Liver (tissue), 9 donors: ENCODE results near the gene PCNT. TPM values are rescaled to one million over a fixed set of nuclear protein-coding genes. Genes with fewer than 3 reads are reported as not detected.

Experiments used
- DNase-seq: peaks from one replicate; pipeline ENCODE4 v3.0.0-alpha.2; 2017; ENCODE audit warnings: low spot score
- H3K27ac ChIP-seq, 2 donors: one replicate each; pipeline ENCODE4 v1.7.0; 2013; ENCODE audit warnings: inconsistent platforms in 2 of 2, low read length in 2 of 2, control low read depth in 1 of 2, low read depth in 1 of 2, mild to moderate bottlenecking in 1 of 2
- H3K27me3 ChIP-seq, 4 donors: one replicate each; pipeline versions ENCODE4 v1.6.1 to v1.7.0; 2013; ENCODE audit warnings: low read length in 3 of 4, inconsistent platforms in 1 of 4, mild to moderate bottlenecking in 1 of 4, moderate library complexity in 1 of 4; ENCODE audit not compliant: control insufficient read depth in 4 of 4, insufficient read depth in 4 of 4
- H3K36me3 ChIP-seq, 4 donors: one replicate each; pipeline versions ENCODE4 v1.6.1 to v1.7.0; 2013; ENCODE audit warnings: low read length in 3 of 4, mild to moderate bottlenecking in 3 of 4, low read depth in 1 of 4, moderate library complexity in 1 of 4; ENCODE audit not compliant: control insufficient read depth in 4 of 4, insufficient read depth in 3 of 4
- H3K4me1 ChIP-seq, 4 donors: one replicate each; pipeline versions ENCODE4 v1.6.1 to v1.7.0; 2013; ENCODE audit warnings: low read length in 3 of 4, mild to moderate bottlenecking in 3 of 4, moderate library complexity in 1 of 4; ENCODE audit not compliant: control insufficient read depth in 4 of 4, insufficient read depth in 4 of 4
- H3K4me3 ChIP-seq, 3 donors: one replicate each; pipeline versions ENCODE4 v1.6.1 to v1.7.0; 2013; ENCODE audit warnings: low read length in 3 of 3, control low read depth in 1 of 3, low read depth in 1 of 3, mild to moderate bottlenecking in 1 of 3
- H3K9ac ChIP-seq, 2 donors: one replicate each; pipeline ENCODE4 v1.7.0; 2013; ENCODE audit warnings: low read length in 2 of 2, mild to moderate bottlenecking in 2 of 2, moderate library complexity in 2 of 2, control low read depth in 1 of 2, low read depth in 1 of 2
- H3K9me3 ChIP-seq, 4 donors: one replicate each; pipeline versions ENCODE4 v1.6.1 to v1.7.0; 2013; ENCODE audit warnings: low read length in 3 of 4; ENCODE audit not compliant: control insufficient read depth in 4 of 4
- ATF3 ChIP-seq: IDR thresholded peaks from 2 replicates; pipeline ENCODE4 v1.6.1; 2016; ENCODE audit warnings: antibody characterized with exemption
- EGR1 ChIP-seq, 2 donors: IDR thresholded peaks; 2 replicates each; pipeline ENCODE4 v1.6.1; 2016 to 2018; ENCODE audit warnings: antibody characterized with exemption in 2 of 2, low read depth in 2 of 2
- FOXA1 ChIP-seq: IDR thresholded peaks from 2 replicates; pipeline ENCODE4 v1.6.1; 2016; ENCODE audit warnings: antibody characterized with exemption
- FOXA2 ChIP-seq: IDR thresholded peaks from 2 replicates; pipeline ENCODE4 v1.6.1; 2016; ENCODE audit warnings: antibody characterized with exemption
- GABPA ChIP-seq, 2 donors: IDR thresholded peaks in 1 of 2; conservative IDR thresholded peaks in 1 of 2; 2 replicates each; pipeline ENCODE4 v1.6.1; 2016; ENCODE audit warnings: antibody characterized with exemption in 2 of 2, mild to moderate bottlenecking in 1 of 2, moderate library complexity in 1 of 2
- HNF4A ChIP-seq, 2 donors: conservative IDR thresholded peaks; 2 replicates each; pipeline ENCODE4 v1.6.1; 2016; ENCODE audit warnings: antibody characterized with exemption in 2 of 2, mild to moderate bottlenecking in 2 of 2
- HNF4G ChIP-seq: IDR thresholded peaks from 2 replicates; pipeline ENCODE4 v1.6.1; 2016; ENCODE audit warnings: antibody characterized with exemption
- JUND ChIP-seq, 2 donors: IDR thresholded peaks; 2 replicates each; pipeline ENCODE4 v1.6.1; 2016; ENCODE audit warnings: antibody characterized with exemption in 2 of 2
- NR2F2 ChIP-seq: IDR thresholded peaks from 2 replicates; pipeline ENCODE4 v1.6.1; 2016; ENCODE audit warnings: antibody characterized with exemption
- RAD21 ChIP-seq, 2 donors: IDR thresholded peaks; 2 replicates each; pipeline ENCODE4 v1.6.1; 2016; ENCODE audit warnings: antibody characterized with exemption in 2 of 2, mild to moderate bottlenecking in 2 of 2
- REST ChIP-seq: IDR thresholded peaks from 2 replicates; pipeline ENCODE4 v1.6.1; 2016; ENCODE audit warnings: antibody characterized with exemption, mild to moderate bottlenecking
- RXRA ChIP-seq, 2 donors: IDR thresholded peaks; 2 replicates each; pipeline ENCODE4 v1.6.1; 2017 to 2018; ENCODE audit warnings: antibody characterized with exemption in 2 of 2, mild to moderate bottlenecking in 1 of 2
- SP1 ChIP-seq: IDR thresholded peaks from 2 replicates; pipeline ENCODE4 v1.6.1; 2018; ENCODE audit warnings: antibody characterized with exemption, mild to moderate bottlenecking
- TAF1 ChIP-seq: conservative IDR thresholded peaks from 2 replicates; pipeline ENCODE4 v1.6.1; 2016; ENCODE audit warnings: antibody characterized with exemption, mild to moderate bottlenecking
- YY1 ChIP-seq: IDR thresholded peaks from 2 replicates; pipeline ENCODE4 v1.6.1; 2016; ENCODE audit warnings: antibody characterized with exemption, mild to moderate bottlenecking
- WGBS: extraction: QIAGEN DNeasy Blood & Tissue Kit; methylation state at CpG from one replicate; pipeline ENCODE4 v1.1.7; 2013; 5-methylcytosine and 5-hydroxymethylcytosine counted together
- polyA plus RNA-seq, 2 donors: library from polyadenylated mRNA; stranded (reverse) in 1 of 2; unstranded in 1 of 2; fragments of 200-250 nt in 1 of 2; fragments of >200 nt in 1 of 2; fragmentation: Nextera tagmentation in 1 of 2; extraction: Ambion mirVana in 1 of 2; gene quantifications; one replicate each; pipeline versions ENCODE4 v1.2.1 to v1.2.3, GENCODE V29; 2013 to 2015
- total RNA-seq, 2 donors: library from RNA; depleted of rRNA; stranded (reverse); fragments of >200 nt; gene quantifications; one replicate each; pipeline ENCODE4 v1.2.3, GENCODE V29; 2014
- TF ChIP-seq, protein P1 (sequence below): IDR thresholded peaks from 2 replicates; pipeline ENCODE4 v1.6.1; 2016; ENCODE audit warnings: antibody characterized with exemption
- TF ChIP-seq, protein P2 (sequence below): fragments of 150-350 bp; IDR thresholded peaks from 2 replicates; pipeline ENCODE4 v1.5.1; 2017; ENCODE audit warnings: improper control_type of control experiment, low read depth, low read length; ENCODE audit not compliant: missing input control
- TF ChIP-seq, protein P3 (sequence below): IDR thresholded peaks from 2 replicates; pipeline ENCODE4 v1.6.1; 2016; ENCODE audit warnings: antibody characterized with exemption
- donor health status: healthy.
- donor health status: healthy.
- donor health status: healthy.
- donor health status: healthy.
- donor health status: healthy.

Gene PCNT
- total and polyA plus RNA-seq, 4 donors: 6.7 to 36.8 (median 15.2) TPM

- H3K36me3 ChIP-seq: peaks cover 5 to 68% (median 26%) of the 10 kb centered on the region in 4 donors
- no peak for TF ChIP-seq YY1
- TF ChIP-seq NR2F2: no peak
- no peak for TF ChIP-seq HNF4G
- no peak for TF ChIP-seq HNF4A (conservative IDR thresholded peaks at IDR 0.05)
- TF ChIP-seq GABPA (IDR thresholded peaks at IDR 0.05 in 1 of 2, conservative IDR thresholded peaks at IDR 0.05 in 1 of 2): no peak
- TF ChIP-seq SP1: no peak
- TF ChIP-seq, protein P1, sequence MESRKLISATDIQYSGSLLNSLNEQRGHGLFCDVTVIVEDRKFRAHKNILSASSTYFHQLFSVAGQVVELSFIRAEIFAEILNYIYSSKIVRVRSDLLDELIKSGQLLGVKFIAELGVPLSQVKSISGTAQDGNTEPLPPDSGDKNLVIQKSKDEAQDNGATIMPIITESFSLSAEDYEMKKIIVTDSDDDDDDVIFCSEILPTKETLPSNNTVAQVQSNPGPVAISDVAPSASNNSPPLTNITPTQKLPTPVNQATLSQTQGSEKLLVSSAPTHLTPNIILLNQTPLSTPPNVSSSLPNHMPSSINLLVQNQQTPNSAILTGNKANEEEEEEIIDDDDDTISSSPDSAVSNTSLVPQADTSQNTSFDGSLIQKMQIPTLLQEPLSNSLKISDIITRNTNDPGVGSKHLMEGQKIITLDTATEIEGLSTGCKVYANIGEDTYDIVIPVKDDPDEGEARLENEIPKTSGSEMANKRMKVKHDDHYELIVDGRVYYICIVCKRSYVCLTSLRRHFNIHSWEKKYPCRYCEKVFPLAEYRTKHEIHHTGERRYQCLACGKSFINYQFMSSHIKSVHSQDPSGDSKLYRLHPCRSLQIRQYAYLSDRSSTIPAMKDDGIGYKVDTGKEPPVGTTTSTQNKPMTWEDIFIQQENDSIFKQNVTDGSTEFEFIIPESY: no peak
- no peak for TF ChIP-seq TAF1
- WGBS: 97% methylated on average over 14 of the region's 14 CpGs
- no peak overlapping the region for H3K27ac ChIP-seq
- no peak overlapping the region for H3K9ac ChIP-seq
- no peaks in the 10 kb centered on the region for H3K9me3 ChIP-seq
- no peak overlapping the region for H3K4me3 ChIP-seq
- no peak for DNase-seq
- no peaks in the 10 kb centered on the region for H3K27me3 ChIP-seq
- H3K4me1 ChIP-seq: no peaks in the 10 kb centered on the region
Measured at GRCh38 chr21:46441331-46441730, 117.4 kb downstream of the PCNT start.

- 96% methylated on average over 23 of the region's 23 CpGs for WGBS
- Histone ChIP-seq H3K36me3 (peaks cover 4 to 61% (median 24%) of the 10 kb centered on the region in 4 donors), H3K9me3 (no peaks in the 10 kb centered on the region), H3K27ac (no peak overlapping the region), H3K4me3 (no peak overlapping the region), H3K9ac (no peak overlapping the region), H3K4me1 (no peaks in the 10 kb centered on the region), H3K27me3 (no peaks in the 10 kb centered on the region)
- TF ChIP-seq, protein P2, sequence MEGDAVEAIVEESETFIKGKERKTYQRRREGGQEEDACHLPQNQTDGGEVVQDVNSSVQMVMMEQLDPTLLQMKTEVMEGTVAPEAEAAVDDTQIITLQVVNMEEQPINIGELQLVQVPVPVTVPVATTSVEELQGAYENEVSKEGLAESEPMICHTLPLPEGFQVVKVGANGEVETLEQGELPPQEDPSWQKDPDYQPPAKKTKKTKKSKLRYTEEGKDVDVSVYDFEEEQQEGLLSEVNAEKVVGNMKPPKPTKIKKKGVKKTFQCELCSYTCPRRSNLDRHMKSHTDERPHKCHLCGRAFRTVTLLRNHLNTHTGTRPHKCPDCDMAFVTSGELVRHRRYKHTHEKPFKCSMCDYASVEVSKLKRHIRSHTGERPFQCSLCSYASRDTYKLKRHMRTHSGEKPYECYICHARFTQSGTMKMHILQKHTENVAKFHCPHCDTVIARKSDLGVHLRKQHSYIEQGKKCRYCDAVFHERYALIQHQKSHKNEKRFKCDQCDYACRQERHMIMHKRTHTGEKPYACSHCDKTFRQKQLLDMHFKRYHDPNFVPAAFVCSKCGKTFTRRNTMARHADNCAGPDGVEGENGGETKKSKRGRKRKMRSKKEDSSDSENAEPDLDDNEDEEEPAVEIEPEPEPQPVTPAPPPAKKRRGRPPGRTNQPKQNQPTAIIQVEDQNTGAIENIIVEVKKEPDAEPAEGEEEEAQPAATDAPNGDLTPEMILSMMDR: no peak
- TF ChIP-seq, protein P3, sequence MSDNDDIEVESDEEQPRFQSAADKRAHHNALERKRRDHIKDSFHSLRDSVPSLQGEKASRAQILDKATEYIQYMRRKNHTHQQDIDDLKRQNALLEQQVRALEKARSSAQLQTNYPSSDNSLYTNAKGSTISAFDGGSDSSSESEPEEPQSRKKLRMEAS: no peak
- TF ChIP-seq, protein P1: no peak
- TF ChIP-seq RXRA (IDR thresholded peaks at IDR 0.05) (no peak), FOXA2 (no peak), HNF4A (conservative IDR thresholded peaks at IDR 0.05) (no peak), SP1 (no peak), TAF1 (no peak), REST (no peak), JUND (IDR thresholded peaks at IDR 0.05) (no peak), NR2F2 (no peak), GABPA (IDR thresholded peaks at IDR 0.05 in 1 of 2, conservative IDR thresholded peaks at IDR 0.05 in 1 of 2) (no peak), YY1 (no peak), EGR1 (IDR thresholded peaks at IDR 0.05; ENCODE audit: low read depth in 2 of 2) (no peak), ATF3 (no peak), HNF4G (no peak), FOXA1 (no peak), RAD21 (IDR thresholded peaks at IDR 0.05) (no peak)
- no peak for DNase-seq
Measured at GRCh38 chr21:46441961-46442498, 118.1 kb downstream of the PCNT start.
